Activated naive CD4-positive, alpha-beta T cell treated with anti-CD3 and anti-CD28 coated beads, Interleukin-2, amount 50 U/mL, for 24 hours (primary cell): ENCODE results near the gene OST4.
A peak's percentile ranks its signal among the peaks of the same experiment; 100 is the strongest.

Experiments
- H3K27ac Mint-ChIP-seq: one replicate; pipeline ENCODE4 v1.8.0; 2021; ENCODE audit warnings: mild to moderate bottlenecking, mixed read lengths
- H3K27me3 Mint-ChIP-seq: one replicate; pipeline ENCODE4 v1.8.0; 2021; ENCODE audit warnings: mixed read lengths
- H3K36me3 Mint-ChIP-seq: one replicate; pipeline ENCODE4 v1.8.0; 2021; ENCODE audit warnings: mixed read lengths
- H3K4me1 Mint-ChIP-seq: one replicate; pipeline ENCODE4 v1.8.0; 2021; ENCODE audit warnings: mixed read lengths
- H3K4me3 Mint-ChIP-seq: one replicate; pipeline ENCODE4 v1.8.0; 2021; ENCODE audit warnings: mild to moderate bottlenecking, mixed read lengths
- H3K9me3 Mint-ChIP-seq: one replicate; pipeline ENCODE4 v1.8.0; 2021; ENCODE audit warnings: mixed read lengths

The OST4 gene

GRCh38 chr2:27096748-27097297 is 25.4 kb upstream of the OST4 start:
- H3K27ac Mint-ChIP-seq: no peak overlapping the region
- H3K4me1 Mint-ChIP-seq: peaks cover 14% of the 10 kb centered on the region
- H3K9me3 Mint-ChIP-seq: no peaks in the 10 kb centered on the region
- no peak overlapping the region for H3K4me3 Mint-ChIP-seq
- H3K27me3 Mint-ChIP-seq: no peaks in the 10 kb centered on the region
- H3K36me3 Mint-ChIP-seq: peaks cover 2% of the 10 kb centered on the region

- no peaks in the 10 kb centered on the region for H3K9me3 Mint-ChIP-seq
- peak overlapping the region; percentile 41 for H3K27ac Mint-ChIP-seq
- peak overlapping the region; percentile 52 for H3K4me3 Mint-ChIP-seq
- H3K36me3 Mint-ChIP-seq: peaks cover 2% of the 10 kb centered on the region
- H3K27me3 Mint-ChIP-seq: no peaks in the 10 kb centered on the region
- H3K4me1 Mint-ChIP-seq: peaks cover 14% of the 10 kb centered on the region
Observed at GRCh38 chr2:27095745-27096651, 24.5 kb upstream of the OST4 start.

GRCh38 chr2:27095427-27095744 is 23.9 kb upstream of the OST4 start:
- Mint-ChIP-seq H3K27me3 (no peaks in the 10 kb centered on the region), H3K4me3 (peak overlapping the region; percentile 52), H3K36me3 (peaks cover 2% of the 10 kb centered on the region), H3K27ac (no peak overlapping the region), H3K9me3 (no peaks in the 10 kb centered on the region), H3K4me1 (peaks cover 14% of the 10 kb centered on the region)

- H3K27ac Mint-ChIP-seq: no peak overlapping the region
- H3K36me3 Mint-ChIP-seq: peaks cover 2% of the 10 kb centered on the region
- peaks cover 14% of the 10 kb centered on the region for H3K4me1 Mint-ChIP-seq
- no peak overlapping the region for H3K4me3 Mint-ChIP-seq
- H3K9me3 Mint-ChIP-seq: no peaks in the 10 kb centered on the region
- no peaks in the 10 kb centered on the region for H3K27me3 Mint-ChIP-seq
Observed at GRCh38 chr2:27094353-27094984, 23.0 kb upstream of the OST4 start.

GRCh38 chr2:27093430-27094352 is 22.2 kb upstream of the OST4 start:
- H3K4me3 Mint-ChIP-seq: no peak overlapping the region
- no peaks in the 10 kb centered on the region for H3K27me3 Mint-ChIP-seq
- no peak overlapping the region for H3K27ac Mint-ChIP-seq
- no peaks in the 10 kb centered on the region for H3K9me3 Mint-ChIP-seq
- H3K4me1 Mint-ChIP-seq: peaks cover 14% of the 10 kb centered on the region
- no peaks in the 10 kb centered on the region for H3K36me3 Mint-ChIP-seq

- no peaks in the 10 kb centered on the region for H3K9me3 Mint-ChIP-seq
- no peak overlapping the region for H3K27ac Mint-ChIP-seq
- H3K36me3 Mint-ChIP-seq: no peaks in the 10 kb centered on the region
- no peak overlapping the region for H3K4me3 Mint-ChIP-seq
- no peaks in the 10 kb centered on the region for H3K27me3 Mint-ChIP-seq
- H3K4me1 Mint-ChIP-seq: peaks cover 14% of the 10 kb centered on the region
Observed at GRCh38 chr2:27092696-27093429, 21.4 kb upstream of the OST4 start.

- no peaks in the 10 kb centered on the region for H3K27me3 Mint-ChIP-seq
- no peak overlapping the region for H3K27ac Mint-ChIP-seq
- peaks cover 14% of the 10 kb centered on the region for H3K4me1 Mint-ChIP-seq
- no peaks in the 10 kb centered on the region for H3K36me3 Mint-ChIP-seq
- no peak overlapping the region for H3K4me3 Mint-ChIP-seq
- no peaks in the 10 kb centered on the region for H3K9me3 Mint-ChIP-seq
Observed at GRCh38 chr2:27091746-27092695, 20.6 kb upstream of the OST4 start.

- H3K36me3 Mint-ChIP-seq: no peaks in the 10 kb centered on the region
- H3K27ac Mint-ChIP-seq: no peak overlapping the region
- peaks cover 10% of the 10 kb centered on the region for H3K4me1 Mint-ChIP-seq
- no peaks in the 10 kb centered on the region for H3K27me3 Mint-ChIP-seq
- no peaks in the 10 kb centered on the region for H3K9me3 Mint-ChIP-seq
- H3K4me3 Mint-ChIP-seq: no peak overlapping the region
Observed at GRCh38 chr2:27089111-27089954, 17.9 kb upstream of the OST4 start.

- Mint-ChIP-seq H3K9me3 (no peaks in the 10 kb centered on the region), H3K4me3 (no peak overlapping the region), H3K27me3 (no peaks in the 10 kb centered on the region), H3K36me3 (no peaks in the 10 kb centered on the region), H3K4me1 (peaks cover 10% of the 10 kb centered on the region), H3K27ac (no peak overlapping the region)
Observed at GRCh38 chr2:27088634-27089033, 17.2 kb upstream of the OST4 start.

GRCh38 chr2:27087823-27088410 is 16.5 kb upstream of the OST4 start:
- Mint-ChIP-seq H3K4me1 (peaks cover 10% of the 10 kb centered on the region), H3K27ac (no peak overlapping the region), H3K4me3 (no peak overlapping the region), H3K9me3 (no peaks in the 10 kb centered on the region), H3K36me3 (no peaks in the 10 kb centered on the region), H3K27me3 (no peaks in the 10 kb centered on the region)

- H3K4me1 Mint-ChIP-seq: peaks cover 10% of the 10 kb centered on the region
- no peaks in the 10 kb centered on the region for H3K9me3 Mint-ChIP-seq
- H3K27ac Mint-ChIP-seq: peak within 1 kb of the TSS; percentile 35
- H3K27me3 Mint-ChIP-seq: no peaks in the 10 kb centered on the region
- H3K36me3 Mint-ChIP-seq: no peaks in the 10 kb centered on the region
- H3K4me3 Mint-ChIP-seq: peak within 1 kb of the TSS; percentile 88
Observed at GRCh38 chr2:27086724-27087593, 15.5 kb upstream of the OST4 start, which contains the start of gene KHK. Gene KHK (plus strand): TSS chr2:27086772. CDS start chr2:27087260, 488 bp downstream.

- H3K36me3 Mint-ChIP-seq: no peaks in the 10 kb centered on the region
- no peaks in the 10 kb centered on the region for H3K9me3 Mint-ChIP-seq
- H3K4me3 Mint-ChIP-seq: peak overlapping the region; percentile 88
- H3K27ac Mint-ChIP-seq: peak overlapping the region; percentile 35
- no peaks in the 10 kb centered on the region for H3K27me3 Mint-ChIP-seq
- peaks cover 16% of the 10 kb centered on the region for H3K4me1 Mint-ChIP-seq
Observed at GRCh38 chr2:27086090-27086723, 14.8 kb upstream of the OST4 start.
